Kidney glomerular epithelial cell (primary cell): ENCODE data around the gene KLRD1.
"Not testable (repeated sequence)": the region's sequence is repeated elsewhere in the genome, so short reads cannot be mapped to it uniquely, and the experiment has no call there.

Source experiments
- DNase-seq: peaks from one replicate; lab custom pipeline; 2025; lab: John Stamatoyannopoulos, UW

Gene KLRD1

DNA sequence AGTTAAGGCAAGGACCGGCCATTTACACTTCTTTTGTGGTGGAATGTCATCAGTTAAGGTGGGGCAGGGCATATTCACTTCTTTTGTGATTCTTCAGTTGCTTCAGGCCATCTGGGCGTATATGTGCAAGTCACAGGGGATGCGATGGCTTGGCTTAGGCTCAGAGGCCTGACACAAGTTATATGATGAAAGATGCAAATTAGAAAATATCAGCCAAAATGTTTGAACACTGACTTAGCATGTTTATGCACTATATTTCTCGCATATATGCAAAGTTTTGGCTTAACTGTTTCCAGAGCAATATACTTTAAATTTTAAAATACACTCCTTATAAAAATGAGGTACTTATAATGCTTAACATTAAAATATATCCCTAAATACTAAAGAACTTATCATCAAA, 30.8 kb downstream of the KLRD1 start:
- DNase-seq: not testable (repeated sequence)

DNA sequence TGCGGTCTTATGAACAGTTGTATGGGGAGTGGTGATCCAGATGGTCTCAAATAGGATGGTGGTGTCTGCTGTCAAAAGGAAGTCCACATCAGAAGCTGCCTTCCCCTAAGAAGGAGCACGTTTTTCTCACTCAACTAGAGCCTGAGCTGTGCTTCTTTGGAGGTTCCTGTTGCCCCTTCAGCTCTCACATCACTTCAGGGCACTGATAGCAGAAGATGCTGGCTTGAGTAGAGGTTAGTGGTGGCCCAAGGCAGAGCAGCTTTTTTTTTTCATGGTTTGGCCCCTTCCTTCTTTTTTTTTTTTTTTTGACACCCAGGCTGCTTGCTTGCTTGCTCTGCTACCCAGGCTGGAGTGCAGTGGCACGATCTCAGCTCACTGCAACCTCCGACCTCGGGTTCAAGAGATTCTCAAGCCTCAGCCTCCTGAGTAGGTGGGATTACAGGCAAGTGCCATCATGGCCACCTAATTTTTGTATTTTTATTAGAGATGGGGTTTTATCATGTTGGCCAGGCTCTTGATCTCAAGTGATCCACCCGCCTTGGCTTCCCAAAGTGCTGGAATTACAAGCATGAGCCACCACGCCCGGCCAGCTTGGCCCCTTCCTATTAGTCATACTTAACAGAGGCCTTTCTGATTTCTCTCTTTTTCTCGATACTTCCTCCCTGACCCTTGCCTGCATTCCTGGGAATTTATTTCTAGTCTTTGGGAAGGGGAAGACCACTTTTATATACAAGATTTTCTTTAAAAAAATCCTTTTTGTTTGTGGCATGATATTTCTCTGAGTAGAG, 31.6 kb downstream of the KLRD1 start:
- DNase-seq: no peak

DNA sequence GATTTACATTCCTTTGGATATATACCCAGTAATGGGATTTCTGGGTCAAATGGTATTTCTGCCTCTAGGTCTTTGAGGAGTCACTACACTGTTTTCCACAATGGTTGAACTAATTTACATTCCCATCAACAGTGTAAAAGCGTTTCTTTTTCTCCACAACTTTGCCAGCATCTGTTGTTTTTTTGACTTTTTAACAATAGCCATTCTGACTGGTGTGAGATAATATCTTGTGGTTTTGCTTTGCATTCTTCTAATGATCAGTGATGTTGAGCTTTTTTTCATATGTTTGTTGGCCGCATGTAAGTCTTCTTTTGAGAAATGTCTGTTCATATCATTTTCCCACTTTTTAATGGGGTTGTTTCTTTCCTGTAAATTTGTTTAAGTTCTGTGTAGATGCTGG, 33.3 kb downstream of the KLRD1 start:
- not testable (repeated sequence) for DNase-seq

DNA sequence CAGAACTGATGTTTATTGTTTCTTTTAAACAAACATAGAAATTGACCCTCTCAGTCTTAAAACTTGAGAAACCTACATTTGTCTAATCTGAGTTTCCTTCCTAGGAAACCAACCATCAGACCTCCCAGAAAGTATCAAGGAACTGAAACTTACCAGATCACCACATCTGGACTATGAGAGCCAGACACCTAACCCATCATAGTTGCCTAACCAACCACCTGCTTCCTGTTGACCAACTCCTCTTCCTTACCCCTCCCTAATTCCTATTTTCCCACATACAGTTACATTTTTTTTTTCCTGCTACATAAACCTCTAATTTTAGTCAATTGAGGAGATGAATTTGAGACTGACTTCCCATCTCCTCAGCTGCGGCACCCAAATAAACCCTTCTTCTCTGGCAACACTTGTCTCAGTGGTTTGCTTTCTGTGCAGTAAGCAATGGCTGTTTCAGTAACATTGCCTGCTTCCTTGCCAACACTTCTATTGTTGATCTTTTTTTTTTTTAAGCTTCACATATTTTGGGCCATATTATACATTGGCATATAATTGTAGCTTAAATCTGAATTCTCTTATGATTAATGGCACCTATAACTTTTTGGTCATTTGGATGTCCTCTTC, 34.3 kb downstream of the KLRD1 start:
- no peak for DNase-seq

DNA sequence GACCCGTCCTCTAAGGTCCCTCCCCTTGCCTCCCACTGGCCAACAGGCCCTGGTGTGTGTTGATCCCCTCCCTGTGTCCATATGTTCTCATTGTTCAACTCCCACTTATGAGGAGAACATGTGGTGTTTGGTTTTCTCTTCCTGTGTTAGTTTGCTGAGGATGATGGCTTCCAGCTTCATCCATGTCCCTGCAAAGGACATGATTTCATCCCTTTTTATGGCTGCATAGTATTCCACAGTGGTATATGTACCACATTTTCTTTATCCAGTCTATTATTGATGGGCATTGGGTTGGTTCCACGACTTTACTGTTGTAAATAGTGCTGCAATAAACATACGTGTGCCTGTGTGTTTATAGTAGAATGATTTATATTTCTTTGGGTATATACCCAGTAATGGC, 43.8 kb downstream of the KLRD1 start:
- not testable (repeated sequence) for DNase-seq

DNA sequence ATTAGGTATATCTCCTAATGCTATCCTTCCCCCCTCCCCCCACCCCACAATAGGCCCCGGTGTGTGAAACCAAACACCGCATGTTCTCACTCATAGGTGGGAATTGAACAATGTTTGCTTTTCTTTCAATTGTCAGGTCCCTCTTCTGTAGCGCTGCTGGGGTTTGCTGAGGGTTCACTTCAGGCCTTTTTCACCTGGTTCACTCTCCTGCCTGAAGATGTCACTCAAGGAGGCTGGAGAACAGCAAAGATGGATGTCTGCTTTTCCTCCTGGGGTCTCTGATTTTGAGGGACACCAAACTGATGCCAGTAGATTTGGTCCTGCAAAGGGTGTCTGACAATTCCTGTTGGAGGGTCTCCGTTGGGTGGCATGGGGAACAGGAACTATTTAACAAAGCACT, 46.4 kb downstream of the KLRD1 start:
- no peak for DNase-seq

DNA sequence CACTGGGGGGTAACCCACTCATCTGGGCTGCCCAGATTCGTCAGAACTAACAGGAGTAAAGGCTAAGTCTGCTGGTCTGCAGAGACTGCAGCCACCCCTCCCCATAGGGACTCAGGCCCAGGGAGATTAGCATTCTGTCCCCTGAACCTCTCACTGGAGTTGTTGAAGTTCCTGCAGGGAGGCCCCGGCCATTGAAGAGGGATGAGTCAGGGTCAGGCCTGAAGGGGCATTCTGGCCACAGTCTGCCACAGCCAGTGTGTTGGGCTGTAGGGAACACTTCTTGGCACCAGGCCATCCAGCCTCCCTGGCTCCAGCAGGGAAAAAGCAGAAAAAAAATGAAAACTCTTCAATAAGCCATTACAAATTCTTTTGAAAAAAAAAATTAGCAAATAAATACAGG, 46.8 kb downstream of the KLRD1 start:
- DNase-seq: peak; percentile 47

DNA sequence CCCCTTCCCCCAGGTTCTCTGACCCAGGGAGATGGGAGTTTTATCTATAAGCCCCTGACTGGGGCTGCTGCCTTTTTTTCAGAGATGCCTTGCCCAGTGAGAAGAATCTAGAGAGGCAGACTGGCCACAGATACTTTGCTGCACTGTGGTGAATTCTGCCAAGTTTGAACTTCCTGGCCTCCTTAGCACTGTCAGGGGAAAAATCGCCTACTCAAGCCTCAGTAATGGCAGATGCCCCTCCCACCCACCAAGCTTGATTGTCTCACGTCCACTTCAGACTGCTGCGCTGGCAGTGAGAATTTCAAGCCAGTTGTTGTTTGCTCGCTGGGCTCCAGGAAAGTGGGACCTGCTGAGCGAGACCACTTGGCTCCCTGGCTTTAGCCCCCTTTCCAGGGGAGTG, 50.5 kb downstream of the KLRD1 start:
- no peak for DNase-seq

DNA sequence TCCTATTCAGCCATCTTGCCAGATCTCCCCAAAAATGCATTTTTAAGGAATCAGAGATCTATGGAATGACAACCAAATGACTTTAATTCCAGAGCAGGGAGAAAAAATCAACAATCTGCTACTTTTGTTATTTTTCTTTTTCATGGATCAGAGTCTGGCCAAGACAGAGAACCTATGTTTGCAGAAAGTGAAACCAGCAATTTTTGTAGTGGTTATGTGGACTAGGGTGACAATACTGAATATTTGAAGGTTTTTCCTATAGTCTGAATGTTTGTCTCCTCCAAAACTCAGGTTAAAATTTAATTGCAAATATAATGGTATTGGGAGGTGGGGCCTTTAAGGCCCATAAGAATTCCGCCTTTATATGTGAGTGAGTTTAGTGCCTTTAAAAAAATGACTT, 51.3 kb downstream of the KLRD1 start:
- DNase-seq: no peak

DNA sequence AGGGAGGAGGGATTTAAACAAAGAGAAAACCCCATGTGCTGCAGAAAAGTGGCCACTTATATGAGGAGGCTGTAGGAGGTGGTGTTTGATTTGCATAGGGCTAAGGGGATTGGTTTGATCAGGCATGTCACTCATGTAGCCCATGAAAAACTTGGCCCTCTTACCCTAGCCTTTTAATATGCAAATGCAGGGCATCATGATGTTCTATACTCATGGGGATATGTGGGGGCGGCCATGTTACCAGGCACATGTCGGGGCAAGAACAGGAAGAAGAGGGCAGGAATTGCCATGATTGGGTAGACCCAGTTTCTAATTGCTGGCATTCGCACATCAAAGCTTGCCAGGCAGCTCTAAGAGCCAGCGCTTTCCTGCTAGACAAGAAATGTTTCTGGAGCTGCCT, 53.4 kb downstream of the KLRD1 start:
- DNase-seq: no peak

DNA sequence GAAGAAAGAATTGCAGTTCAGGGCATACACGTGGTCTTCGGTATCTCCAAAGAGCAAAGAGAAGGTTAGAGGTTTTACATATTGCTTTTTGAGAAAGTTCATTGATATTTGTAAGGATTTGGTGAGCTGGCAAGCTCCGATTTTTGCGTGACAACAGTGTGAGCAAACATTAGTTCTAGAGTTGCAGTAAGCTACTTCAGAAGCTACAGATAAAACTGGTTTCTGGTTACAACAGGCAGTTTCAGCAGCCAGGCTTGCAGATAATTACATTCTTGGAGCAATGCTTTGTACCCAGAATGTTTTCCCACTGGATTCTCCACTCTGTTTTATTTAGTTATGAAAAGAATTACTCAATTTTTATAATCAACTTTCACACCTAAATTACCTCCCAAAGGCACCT, 54.0 kb downstream of the KLRD1 start:
- DNase-seq: no peak

DNA sequence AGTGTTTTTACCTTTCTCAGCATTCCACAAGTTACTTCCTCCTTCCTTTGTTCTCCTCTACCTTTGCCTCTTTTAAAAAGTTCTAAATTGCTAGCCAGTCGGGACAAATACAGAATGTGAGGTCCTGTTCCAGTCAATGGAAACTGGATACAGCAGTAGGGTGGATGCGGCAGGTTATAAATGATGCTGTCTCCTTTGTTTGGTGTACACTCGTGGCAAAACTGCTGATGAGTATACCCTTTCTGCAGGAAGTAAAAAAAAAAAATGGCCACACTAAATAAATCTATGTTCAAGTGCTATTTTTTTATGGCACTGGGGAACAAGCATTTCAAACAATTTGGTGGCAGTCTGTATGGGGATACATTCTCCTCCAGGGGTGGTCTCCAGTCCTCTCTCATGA, 54.7 kb downstream of the KLRD1 start:
- DNase-seq: no peak

DNA sequence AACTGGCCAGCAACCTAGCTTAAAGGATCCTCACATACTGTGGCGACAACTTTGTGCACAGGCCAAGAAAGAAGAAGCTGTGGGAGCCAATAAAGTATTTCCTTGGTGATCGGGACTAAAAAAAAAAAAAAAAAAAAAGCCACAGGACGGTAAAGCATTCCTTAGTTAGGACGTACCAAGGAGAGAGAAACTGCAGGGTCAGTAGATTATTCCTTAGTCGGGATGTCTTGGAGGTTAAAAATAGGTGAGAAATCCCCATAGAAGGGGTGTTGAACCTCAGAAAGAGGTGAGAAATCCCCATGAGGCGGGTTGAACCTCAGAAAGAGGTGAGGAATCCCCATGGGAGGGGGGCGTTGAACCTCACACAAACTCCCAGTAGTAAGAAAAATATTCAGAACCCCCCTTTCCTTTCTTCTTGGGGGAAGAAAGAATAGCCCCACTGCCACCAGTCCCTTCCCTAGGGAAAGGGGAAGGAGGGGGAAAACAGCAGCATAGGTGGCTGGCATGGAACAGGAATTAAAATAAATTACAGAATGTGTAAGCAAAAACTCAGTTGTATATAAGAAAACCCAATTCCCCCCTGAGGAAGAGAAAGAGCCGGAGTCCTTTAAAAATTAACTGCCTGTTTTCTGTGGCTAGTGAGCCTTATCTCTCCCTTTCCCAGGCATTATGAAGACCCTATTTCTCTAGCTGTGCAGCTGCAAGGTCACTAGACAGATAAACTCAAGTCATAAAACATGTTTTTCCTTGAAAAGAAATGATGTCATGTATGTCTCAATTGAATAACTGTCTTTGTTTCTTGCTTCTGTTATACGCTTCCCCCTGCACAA, 55.4 kb downstream of the KLRD1 start:
- DNase-seq: peak; percentile 54

DNA sequence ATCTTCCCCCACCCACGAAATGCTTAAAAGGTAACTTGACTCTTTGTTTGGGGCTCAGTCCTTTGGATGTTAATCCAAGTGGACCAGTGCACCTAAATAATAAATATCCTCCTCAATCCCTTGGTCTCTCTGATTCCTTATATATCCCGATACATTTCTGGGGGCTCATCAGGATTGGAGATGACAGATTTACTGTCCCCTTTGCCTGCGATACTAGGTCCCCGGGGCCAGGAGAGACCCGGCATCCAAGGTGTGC, 55.9 kb downstream of the KLRD1 start:
- no peak for DNase-seq

DNA sequence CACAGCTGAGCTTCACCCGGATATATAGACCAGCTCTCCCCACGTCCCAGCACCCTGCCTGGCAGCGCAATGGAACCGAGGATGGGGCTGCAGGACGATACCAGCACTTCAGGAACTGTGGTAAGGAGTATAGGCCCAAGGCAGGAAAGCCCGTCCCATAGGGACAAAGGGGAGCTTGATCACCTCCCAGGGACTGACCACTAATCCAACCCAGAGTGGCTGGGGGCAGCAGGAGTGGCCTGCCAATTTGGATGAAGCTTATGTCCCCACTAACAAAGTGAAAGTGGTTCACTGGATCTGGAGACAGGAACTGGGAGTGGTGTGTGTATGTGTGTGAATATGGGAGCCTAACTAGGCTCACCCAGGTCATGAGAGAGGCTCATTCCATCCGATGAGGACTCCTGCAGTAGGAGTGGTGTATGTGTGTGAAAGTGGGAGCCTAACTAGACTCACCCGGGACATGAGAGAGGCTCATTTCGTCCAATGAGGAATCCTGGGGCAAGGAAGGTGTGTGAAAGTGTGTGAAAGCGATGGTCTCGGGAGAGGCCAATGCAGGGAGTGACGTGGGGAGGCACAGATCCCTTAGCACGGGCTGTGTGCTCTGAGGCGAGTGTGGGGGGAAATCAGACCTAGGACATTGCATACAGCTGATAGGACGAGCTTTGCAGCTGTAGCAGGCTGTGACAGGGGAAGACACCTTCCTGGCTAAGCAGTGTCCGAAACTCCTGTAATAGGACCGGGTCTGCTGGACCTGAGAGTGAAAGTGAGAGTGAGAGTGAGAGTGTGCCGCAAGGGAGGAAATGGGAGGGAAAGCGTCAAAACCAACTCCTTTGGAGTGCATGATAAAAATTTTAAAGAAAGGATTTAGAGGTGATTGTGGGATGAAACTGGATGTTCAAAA, 56.5 kb downstream of the KLRD1 start:
- peak; percentile 70 for DNase-seq

DNA sequence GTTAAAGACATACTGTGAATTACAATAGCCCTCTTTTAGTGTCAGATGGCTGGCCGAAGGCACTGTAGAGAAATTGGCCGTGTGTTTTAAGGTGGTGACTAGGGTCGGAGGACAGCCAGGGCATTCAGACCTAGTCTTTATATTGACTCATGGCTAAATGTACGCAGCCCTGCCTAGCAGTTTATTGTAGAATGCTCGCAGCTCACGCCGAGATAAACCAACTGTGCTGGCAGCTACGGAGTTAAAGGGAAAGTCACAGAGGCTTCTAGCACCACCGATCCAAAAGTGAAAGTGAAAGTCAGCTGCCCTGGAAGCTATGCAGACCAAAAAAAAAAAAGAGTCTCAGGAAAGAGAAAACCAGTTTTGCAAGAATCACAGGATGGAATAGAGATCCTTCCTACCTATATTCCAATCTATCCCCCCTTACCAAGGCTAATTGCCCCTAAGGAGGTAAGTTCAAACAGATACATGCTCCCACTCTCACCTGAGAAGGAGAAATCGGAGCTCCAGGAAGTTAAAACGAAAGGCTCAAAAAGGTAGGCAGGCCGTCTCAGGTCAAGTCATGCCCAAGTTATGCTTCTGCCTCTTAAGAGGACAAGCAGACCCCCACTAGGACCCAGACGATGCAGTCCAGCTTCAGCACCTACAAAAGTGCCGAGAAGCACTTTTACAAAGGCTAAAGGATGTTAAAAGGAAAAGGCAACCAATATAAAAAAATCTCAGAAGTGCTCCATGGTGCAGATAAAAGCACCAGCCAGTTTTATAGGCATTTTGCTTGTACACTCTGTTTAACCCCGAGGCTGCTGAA, 57.3 kb downstream of the KLRD1 start:
- DNase-seq: peak; percentile 77

DNA sequence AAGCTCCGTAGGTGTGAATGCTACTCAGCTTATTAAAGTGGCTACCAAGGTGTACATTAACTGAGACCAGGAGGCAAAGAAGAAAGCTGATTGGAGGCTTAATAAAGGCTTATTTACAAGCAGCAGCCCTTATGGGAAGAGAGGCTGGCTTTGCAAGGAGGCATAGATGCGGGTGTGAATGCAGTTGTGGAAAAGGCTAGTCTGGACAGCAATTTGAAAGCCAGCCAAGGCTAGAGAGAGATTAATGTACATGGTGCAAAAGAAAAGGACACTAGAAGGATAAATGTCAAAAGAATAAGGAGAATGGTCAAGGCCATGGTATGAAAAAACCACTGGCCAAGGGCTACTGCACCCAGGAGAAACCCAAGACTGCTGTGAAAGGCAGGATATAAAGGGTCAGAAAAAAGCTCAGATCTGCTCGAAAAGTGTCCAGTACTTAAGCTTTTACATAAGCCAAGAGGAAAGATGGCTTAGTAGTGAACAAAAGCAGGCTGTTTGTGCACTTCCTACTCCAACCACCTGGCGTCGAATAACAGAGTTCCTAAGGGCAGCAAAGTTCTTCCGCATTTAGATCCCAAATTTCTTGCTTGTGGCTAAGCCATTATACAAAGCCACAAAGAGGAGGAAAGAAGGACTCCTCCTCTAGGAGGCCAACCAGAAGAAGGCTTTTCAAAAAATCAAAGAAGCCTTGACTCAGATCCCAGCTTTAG, 58.2 kb downstream of the KLRD1 start:
- DNase-seq: no peak

DNA sequence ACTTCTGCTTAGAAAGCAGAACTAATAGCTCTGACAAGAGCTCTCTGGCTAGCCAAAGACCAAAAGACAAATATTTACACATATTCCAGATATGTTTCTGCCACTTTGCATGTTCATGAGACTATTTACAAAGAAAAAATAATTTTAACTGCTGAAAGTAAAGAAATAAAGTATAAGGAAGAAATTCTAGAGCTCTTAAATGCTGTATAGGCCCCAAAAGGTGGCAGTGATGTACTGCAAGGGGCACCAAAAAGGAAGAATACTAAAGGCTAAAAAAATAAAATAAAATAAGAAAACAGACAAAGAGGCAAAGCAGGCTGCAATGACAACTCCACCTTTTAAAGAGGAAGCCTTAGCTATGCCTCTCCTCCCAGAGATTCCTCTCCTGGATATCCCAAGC, 59.2 kb downstream of the KLRD1 start:
- peak; percentile 7 for DNase-seq

DNA sequence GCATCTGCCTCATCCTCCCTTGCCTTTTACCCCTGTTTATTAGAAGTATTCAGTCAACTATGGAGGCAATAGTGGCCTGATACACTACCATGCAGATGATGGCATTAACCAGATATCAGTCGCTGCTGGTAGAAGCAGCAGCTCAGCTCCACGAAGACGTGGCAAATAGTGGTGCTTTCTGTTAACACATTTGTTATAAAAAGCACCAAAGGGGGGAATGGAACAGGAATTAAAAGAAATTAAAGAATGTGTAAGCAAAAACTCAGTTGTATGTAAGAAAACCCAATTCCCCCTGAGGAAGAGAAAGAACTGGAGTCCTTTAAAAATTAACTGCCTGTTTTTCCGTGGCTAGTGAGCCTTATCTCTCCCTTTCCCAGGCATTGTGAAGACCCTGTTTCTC, 60.0 kb downstream of the KLRD1 start:
- DNase-seq: not testable (repeated sequence)
